HG03520 (cell line): ENCODE data around the gene MATK.
"Not testable (repeated sequence)": the region's sequence is repeated elsewhere in the genome, so short reads cannot be mapped to it uniquely, and the experiment has no call there.

Experiments
- ATAC-seq: cut with Tn5 transposase; IDR thresholded peaks from one replicate; pipeline ENCODE4 v1.9.1; 2021; ENCODE audit warnings: mild to moderate bottlenecking, moderate library complexity; ENCODE audit not compliant: unreplicated experiment

The MATK gene

DNA sequence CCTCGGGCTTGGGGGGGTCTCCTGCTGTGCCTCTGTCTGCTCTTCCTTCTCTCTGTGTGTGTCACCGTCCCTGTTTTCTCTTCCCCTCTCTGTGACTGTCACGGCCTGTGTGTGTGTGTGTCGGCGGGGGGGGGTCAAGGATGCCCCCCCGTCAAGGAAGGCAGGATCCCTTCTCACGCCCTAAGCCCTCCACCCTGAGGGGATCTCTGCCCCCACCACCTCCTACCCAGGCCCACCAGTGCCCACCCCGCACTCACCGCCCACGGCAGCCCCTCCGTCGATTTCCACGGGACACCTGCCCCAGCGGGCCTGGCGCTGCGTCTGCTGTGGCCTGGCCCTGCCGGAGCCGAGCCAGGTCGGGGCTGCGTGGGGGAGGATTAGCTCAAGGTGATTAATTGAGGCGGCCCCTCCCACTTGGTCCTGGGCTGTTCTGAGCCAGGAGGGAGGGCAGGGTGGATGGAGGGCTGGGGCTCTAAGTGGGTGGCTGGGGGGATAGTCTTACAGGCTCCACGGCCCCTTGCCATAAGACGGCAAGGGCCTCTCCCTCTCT is 14.2 kb downstream of the MATK start, which contains the start of gene RAX2:
Gene RAX2, minus strand, starts transcription at position 323 of the 550 bp plus-strand sequence. CDS start 486 bp downstream, outside the sequence.
- no peak for ATAC-seq

DNA sequence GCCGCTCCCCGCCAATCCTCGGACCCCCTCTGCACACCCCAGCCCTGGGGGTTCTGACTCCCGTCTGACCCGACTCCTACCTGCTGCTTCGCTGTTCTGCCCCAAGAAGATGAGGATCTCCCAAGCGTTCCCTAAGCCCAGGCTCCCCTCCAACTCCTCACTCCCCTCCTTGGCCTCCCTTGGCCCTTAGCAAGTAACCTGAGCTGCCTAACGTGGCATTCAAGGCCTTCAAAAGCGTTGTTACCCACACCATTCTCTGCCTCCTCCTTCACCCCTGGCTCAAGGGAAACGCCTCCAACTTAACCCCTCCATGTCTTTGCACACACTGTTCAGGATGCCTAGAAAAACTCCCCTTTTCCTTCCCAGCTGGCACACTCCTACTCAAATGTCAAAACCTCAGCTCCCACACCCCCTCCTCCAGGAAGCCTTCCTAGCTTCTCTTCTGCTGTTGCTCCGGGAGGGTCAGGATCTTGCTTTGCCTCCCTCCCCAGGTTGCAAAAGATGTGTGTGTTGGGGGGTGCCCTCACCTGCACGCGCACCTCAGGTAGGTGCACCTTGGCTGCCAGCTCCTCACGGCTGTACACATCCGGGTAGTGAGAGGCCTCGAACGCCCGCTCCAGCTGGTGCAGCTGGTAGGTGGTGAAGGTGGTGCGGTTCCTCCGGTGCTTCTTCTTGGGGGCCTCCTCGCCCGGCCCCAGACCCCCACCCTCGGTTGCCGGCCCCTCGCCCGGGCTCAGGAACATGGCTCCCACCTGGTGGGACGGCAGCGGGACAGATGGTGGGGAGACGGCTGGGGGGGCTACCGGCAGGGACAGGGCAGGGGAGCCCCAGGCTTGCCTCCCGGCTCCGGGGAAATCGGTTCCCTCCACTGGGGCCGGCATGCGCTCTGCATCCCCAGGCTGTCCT is 14.9 kb downstream of the MATK start:
- ATAC-seq = no peak

DNA sequence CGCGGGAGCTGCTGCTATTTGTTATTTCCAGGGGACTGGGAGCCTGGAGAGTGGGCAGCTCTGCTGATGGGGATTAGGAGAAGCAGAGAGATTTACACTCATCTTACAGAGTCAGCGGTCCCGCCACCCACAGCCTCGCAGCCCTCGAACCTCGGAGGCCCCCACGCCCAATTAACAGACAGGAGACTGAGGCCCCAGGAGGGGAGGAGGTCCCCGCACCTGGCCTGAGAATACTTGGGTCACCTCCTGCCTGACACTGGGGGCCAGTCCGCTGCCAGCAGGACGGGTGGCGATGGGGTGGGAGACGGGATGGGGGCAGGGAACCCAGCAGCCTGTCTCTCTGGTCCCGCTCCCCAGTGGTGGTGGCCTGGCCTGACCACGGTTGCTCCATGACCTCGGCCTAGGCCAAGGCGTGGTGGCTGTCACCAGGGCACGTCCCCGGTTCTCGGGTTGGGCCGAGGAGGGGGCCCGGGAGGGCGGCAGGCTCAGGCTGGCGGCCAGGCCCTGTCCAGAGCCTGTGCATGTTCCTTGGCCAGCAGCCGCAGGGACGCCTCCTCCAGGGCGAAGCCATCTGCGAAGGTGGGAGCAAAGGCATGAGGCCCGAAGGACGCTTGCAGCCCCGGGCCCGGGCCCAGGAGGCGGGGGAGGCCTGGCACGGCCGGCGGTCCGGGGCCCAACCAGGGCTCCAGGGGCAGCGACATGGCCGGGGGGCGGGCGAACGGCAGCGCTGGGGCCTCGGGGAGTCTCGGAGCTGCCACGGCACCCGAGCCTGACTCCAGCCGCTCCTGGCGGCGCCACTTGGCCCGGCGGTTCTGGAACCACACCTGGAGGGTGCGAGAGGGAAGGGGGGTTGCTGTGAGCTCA is 15.8 kb downstream of the MATK start:
- no peak for ATAC-seq

DNA sequence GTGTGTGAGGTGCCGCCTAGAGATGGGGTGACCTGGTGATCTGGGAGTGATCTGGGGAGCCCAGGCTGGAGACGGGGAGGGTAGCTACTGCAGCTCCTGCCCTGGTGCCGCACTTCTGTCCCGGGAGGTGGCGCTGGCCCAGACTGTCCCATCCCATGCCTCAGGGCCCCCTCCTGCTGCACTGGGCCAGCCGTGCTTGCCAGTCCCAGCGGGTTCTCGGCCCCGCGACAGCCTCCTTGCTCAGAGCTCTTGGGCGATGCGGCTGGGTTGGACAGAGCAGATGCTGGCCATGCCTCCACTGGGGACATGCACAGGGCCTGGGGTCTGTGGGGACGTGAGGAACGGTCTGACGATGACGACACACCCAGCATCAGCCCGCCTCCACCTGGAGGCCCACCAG is 16.7 kb downstream of the MATK start:
- no peak for ATAC-seq

DNA sequence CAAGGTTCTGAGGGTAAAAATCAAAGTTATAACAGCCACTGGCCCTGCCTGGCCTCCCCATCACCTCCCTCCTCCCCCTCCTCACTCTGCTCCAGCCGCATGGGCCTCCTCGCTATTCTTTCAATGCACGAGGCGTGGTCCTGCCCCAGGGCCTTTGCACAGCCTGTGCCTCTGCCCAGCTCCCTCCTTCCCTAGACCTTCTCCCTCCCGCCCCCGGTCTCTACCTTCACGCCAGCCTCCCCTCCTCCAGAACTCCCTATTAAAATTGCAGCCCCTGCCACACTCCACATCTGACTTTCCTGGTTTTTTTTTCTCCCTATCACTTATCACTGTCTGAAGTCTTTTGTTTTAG is 17.5 kb downstream of the MATK start:
- no peak for ATAC-seq

DNA sequence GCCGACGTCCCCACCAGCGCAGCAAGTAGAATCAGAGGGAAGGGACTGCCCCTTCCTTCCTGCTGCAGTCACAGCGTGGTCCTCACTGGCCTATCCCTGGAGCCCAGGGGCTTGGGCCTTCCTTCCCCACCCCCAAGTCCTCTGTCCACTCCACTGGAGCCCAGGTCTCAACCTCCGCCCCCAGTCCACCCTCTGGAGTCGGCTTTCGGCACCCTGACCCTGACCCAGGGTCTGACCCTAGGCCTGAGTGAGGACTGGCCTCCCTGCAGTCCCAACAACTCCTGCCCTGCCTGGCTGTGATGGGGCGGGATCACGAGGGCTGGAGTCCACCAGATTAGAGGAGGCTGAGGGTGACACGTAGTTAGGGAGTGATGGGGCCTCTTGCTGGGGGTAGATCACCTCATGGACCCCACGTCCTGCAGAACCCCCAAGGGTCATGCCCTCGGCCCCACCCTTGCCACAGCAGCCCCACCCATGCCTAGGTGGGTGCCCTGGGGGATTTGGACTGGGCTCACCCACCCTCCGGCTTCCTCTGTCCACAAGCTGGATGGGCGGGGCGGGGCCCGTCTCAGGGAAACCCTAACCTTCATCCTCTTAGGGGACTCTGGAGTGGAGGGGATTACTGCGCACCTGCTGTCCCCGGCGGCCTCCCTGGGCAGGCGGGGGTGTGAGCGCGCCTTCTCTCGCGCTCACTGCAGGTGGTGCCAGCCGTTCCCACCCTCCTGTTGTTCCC is 18.0 kb downstream of the MATK start:
- no peak for ATAC-seq

- ATAC-seq = no peak
Measured at GRCh38 chr19:3767050-3767449, 19.1 kb downstream of the MATK start.

DNA sequence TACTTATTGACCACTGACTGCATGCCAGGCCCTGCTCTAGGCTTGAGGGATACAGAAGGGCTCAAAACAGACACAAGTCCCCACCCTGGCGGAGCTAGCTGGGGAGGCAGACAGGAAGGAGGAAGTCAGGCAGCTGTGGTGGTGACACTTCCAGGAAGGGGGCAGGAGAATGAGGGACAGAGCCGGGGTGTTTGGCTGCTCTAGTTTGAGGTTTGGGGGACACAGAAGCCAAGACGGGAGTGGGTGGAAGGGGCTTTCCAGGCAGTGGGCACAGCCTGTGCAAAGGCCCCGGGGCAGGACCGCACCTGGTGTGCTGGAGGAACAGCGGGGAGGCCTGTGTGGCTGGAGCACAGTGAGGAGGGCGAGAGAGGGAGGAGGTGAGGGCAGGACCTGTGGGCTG is 19.7 kb downstream of the MATK start:
- no peak for ATAC-seq

DNA sequence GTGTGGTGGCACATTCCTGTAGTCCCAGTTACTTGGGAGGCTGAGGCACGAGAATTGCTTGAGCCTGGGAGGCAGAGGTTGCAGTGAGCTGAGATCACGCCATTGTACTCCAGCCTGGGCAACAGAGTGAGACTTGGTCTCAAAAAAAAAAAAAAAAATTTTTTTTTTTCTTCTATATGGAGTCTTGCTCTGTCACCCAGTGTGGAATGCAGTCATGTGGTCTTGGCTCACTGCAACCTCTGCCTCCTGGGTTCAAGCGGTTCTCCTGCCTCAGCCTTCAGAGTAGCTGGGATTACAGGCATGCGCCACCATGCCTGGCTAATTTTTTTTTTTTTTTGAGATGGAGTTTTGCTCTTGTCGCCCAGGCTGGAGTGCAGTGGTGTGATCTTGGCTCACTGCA is 20.4 kb downstream of the MATK start:
- not testable (repeated sequence) for ATAC-seq

DNA sequence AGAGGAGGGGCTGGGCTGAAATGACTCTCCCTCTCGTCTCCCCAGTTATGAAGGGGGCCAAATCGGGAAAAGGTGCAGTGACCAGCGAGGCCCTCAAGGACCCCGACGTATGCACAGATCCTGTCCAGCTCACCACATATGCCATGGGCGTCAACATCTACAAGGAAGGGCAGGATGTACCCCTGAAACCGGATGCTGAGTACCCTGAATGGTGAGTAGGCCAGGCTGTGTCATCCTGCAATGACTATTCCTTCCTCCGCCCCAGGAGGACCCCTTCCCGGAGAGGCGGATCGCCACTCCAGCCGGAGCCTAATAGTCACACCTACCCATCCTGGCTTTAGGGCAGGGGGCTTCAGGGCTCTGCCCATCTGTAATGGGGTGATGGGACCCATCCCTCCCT is 21.1 kb downstream of the MATK start:
- no peak for ATAC-seq

DNA sequence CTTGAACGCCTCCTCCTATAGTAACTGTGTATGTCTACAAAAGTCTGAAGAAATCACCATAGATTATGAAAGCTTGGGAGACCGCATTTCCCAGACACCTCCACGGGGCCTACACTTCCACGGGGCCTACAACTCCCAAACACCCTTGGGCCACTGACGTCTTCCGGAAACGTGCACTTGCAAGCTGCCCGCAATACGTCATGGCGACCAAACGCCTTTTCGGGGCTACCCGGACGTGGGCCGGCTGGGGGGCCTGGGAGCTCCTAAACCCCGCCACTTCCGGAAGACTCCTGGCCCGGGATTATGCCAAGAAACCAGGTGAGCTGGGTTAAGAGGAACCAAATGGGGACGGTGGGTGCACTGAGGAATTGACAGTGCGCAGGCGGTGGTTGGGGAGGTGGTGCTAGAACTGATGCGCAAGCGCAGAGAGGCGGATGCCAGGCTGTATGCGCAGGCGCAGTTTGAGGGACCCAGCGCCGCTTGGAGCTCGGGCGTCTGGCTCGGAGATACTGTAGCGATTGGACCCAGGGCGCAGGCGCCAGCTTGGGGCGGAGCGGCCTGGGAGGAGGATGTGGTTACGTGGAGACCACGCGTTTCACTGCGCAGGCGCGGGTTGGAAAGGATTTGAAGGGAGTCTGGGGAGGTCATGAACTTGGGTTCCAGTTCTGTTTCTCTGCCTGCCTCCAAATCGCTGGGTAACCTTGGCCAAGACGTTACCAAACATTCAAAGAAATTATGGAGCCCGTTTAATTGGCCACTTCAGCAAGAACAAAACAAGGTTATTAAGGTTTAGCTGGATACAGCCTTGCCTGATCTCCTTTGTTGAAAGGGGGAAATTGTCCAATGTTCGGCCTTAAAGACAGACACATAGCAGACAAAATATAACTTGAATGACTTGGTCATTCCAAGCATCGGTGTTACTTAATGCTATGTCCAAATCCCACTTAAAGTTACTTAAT is 23.4 kb downstream of the MATK start, which contains the start of gene MRPL54:
Gene MRPL54, plus strand, starts transcription at position 182 of the 959 bp plus-strand sequence. Its CDS starts 19 bp downstream, at position 201.
- ATAC-seq = peak; percentile 59

DNA sequence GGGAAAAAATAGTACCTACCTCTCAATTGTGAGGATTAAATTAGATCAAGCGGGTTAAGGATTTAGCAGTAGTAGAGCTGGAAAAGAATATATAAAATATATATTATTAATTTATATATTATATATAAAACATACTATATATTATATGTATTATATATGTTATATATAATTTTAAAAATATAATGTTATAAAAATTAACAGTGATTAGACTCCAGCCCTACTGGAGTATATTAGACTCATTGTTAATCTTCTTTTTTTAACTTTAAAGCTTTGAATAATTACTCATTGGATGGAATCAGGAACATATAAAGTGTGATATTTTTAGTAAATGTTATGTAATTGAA is 24.1 kb downstream of the MATK start:
- ATAC-seq = no peak

- ATAC-seq = peak; percentile 43
Measured at GRCh38 chr19:3761382-3762129, 24.6 kb downstream of the MATK start, which contains the start of gene APBA3. APBA3 (minus strand) TSS chr19:3761692; CDS start chr19:3760264, 1,428 bp downstream.

DNA sequence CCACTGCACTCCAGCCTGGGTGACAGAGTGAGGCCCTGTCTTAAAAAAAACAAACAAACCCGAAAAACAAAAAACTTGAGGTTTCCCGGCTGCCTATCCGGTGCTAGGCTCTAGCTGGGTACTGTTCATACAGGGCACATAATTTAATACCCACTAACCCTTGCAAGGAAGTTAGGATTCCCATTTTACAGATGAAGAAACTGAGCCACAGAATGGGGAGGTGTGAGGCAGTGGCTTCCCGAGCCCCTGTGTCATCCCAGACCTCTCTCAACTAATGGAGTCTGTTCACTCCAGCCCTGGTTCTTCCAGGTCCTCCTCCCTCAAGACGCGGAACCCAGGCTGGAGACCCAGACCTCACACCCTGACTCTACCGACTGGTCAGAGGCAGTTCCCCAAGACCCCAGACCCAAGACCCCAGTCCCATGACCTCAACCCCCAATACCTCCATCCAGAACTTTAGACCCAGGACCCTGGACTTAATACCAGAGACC is 25.3 kb downstream of the MATK start:
- ATAC-seq = no peak

- ATAC-seq = no peak
Measured at GRCh38 chr19:3759482-3760254, 26.5 kb downstream of the MATK start.

DNA sequence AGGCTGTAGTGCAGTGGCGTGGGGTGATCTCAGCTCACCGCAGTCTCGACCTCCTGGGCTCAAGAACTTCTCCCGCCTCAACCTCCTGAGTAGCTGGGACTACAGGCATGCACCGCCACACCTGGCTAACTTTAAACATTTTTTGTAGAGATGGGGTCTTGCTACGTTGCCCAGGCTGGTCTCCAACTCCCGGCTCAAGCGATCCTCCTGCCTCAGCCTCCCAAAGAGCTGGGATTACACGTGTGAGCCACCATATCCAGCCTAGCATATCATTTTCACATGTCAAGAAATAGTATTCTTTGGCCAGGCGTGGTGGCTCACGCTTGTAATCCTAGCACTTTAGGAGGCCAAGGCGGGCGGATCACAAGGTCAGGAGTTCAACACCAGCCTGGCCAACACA is 27.9 kb downstream of the MATK start:
- ATAC-seq = not testable (repeated sequence)

- not testable (repeated sequence) for ATAC-seq
Measured at GRCh38 chr19:3757705-3758104, 28.5 kb downstream of the MATK start.
